A549 (cell line): ENCODE measurements around the gene GDF2. TPM values are rescaled to one million over a fixed set of nuclear protein-coding genes. Genes with fewer than 3 reads are reported as not detected.

Source experiments
- ATAC-seq, 2 experiments: fragments of 200-7000 bp in 1 of 2; fragments of >200 bp in 1 of 2; cut with Nextera tagmentation in 1 of 2; cut with Tn5 transposase in 1 of 2; 3 replicates each; pipeline versions ENCODE4 v1.8.0 to v1.9.1; 2018 to 2020; ENCODE audit warnings: mild to moderate bottlenecking in 1 of 2, moderate library complexity in 1 of 2
- CTCF ChIA-PET: fragments of 300-600 bp; sonication (Branson Sonifier 250); formaldehyde crosslinking; extraction: SDS; loops from one replicate; lab custom pipeline; 2021; ENCODE audit warnings: antibody characterized with exemption, inconsistent platforms; lab: Yijun Ruan, JAX
- POLR2A ChIA-PET: fragments of 350-600 bp; formaldehyde crosslinking; extraction: SDS; loops from one replicate; lab custom pipeline; 2021; ENCODE audit warnings: antibody characterized with exemption, inconsistent platforms; lab: Yijun Ruan, JAX
- DNase-seq, 2 experiments: peaks; one replicate each; pipeline versions ENCODE4 v3.0.0 to v3.0.0-alpha.2; 2011 to 2016; ENCODE audit warnings: low read depth in 1 of 2, low spot score in 1 of 2
- FAIRE-seq: peaks from 2 replicates; lab custom pipeline; 2011; peaks lifted over from hg19 to GRCh38; lab: Jason Lieb, UNC
- H3K27ac ChIP-seq, 2 experiments: fragments of >200 bp; sonication (Bioruptor Twin); formaldehyde crosslinking; 3 replicates each; pipeline ENCODE4 v1.5.1; 2016 to 2017
- H3K4me1 ChIP-seq: fragments of >200 bp; sonication (Bioruptor Twin); formaldehyde crosslinking; 3 replicates; pipeline ENCODE4 v1.6.1; 2016
- H3K4me2 ChIP-seq: fragments of >200 bp; sonication (Bioruptor Twin); formaldehyde crosslinking; 3 replicates; pipeline ENCODE4 v1.6.1; 2016
- H3K4me3 ChIP-seq: fragments of >200 bp; sonication (Bioruptor Twin); formaldehyde crosslinking; 3 replicates; pipeline ENCODE4 v1.5.1; 2016
- H3K9me3 ChIP-seq: fragments of >200 bp; sonication (Bioruptor Twin); formaldehyde crosslinking; 3 replicates; pipeline ENCODE4 v1.6.1; 2016
- CHD4 ChIP-seq: fragments of 200-600 bp; sonication (generic); IDR thresholded peaks from 2 replicates; pipeline ENCODE4 v1.6.1; 2016; ENCODE audit warnings: antibody characterized with exemption, mild to moderate bottlenecking, borderline replicate concordance
- CTCF ChIP-seq: fragments of >200 bp; sonication (Bioruptor Twin); formaldehyde crosslinking; IDR thresholded peaks from 3 replicates; pipeline ENCODE4 v1.5.1; 2016
- EHMT2 ChIP-seq: fragments of 200-600 bp; sonication (generic); IDR thresholded peaks from 2 replicates; pipeline ENCODE4 v1.6.1; 2016; ENCODE audit warnings: antibody characterized with exemption, low read depth, mild to moderate bottlenecking, moderate library complexity
- EP300 ChIP-seq, 2 experiments: fragments of >200 bp; sonication (Bioruptor Twin); formaldehyde crosslinking; IDR thresholded peaks; 2 replicates in 1 of 2; 3 replicates in 1 of 2; pipeline ENCODE4 v1.6.1; 2016 to 2017
- ESRRA ChIP-seq: fragments of 150-350 bp; IDR thresholded peaks from 2 replicates; pipeline ENCODE4 v1.6.1; 2014; ENCODE audit warnings: mild to moderate bottlenecking, low read length, borderline replicate concordance
- FOSL2 ChIP-seq, 2 experiments: fragments of 450-650 bp in 1 of 2; fragments of >200 bp in 1 of 2; sonication (Bioruptor Twin) in 1 of 2; formaldehyde crosslinking; IDR thresholded peaks; 2 replicates each; pipeline versions ENCODE4 v1.5.0 to v1.6.1; 2016 to 2020; ENCODE audit warnings: mild to moderate bottlenecking in 1 of 2, moderate library complexity in 1 of 2
- HDAC2 ChIP-seq: fragments of 200-600 bp; sonication (generic); IDR thresholded peaks from 2 replicates; pipeline ENCODE4 v1.6.1; 2016
- HMGXB4 ChIP-seq: fragments of 250-450 bp; sonication (Bioruptor Pico); IDR thresholded peaks from 2 replicates; pipeline ENCODE4 v1.5.0; 2021; ENCODE audit warnings: mild to moderate bottlenecking, moderate library complexity, borderline replicate concordance
- HOXA7 ChIP-seq: fragments of 250-450 bp; sonication (Bioruptor Pico); IDR thresholded peaks from 2 replicates; pipeline ENCODE4 v1.5.0; 2020; ENCODE audit warnings: mild to moderate bottlenecking, moderate library complexity
- HOXB13 ChIP-seq: fragments of 250-450 bp; sonication (Bioruptor Pico); IDR thresholded peaks from 2 replicates; pipeline ENCODE4 v1.5.0; 2020; ENCODE audit warnings: low read depth, mild to moderate bottlenecking, moderate library complexity
- JUNB ChIP-seq: fragments of >200 bp; sonication (Bioruptor Twin); formaldehyde crosslinking; IDR thresholded peaks from 2 replicates; pipeline ENCODE4 v1.6.1; 2016
- KDM1A ChIP-seq: fragments of 200-600 bp; sonication (generic); IDR thresholded peaks from 2 replicates; pipeline ENCODE4 v1.6.1; 2016; ENCODE audit warnings: low read depth, mild to moderate bottlenecking
- NR3C1 ChIP-seq: fragments of >200 bp; sonication (Bioruptor Twin); formaldehyde crosslinking; IDR thresholded peaks from 3 replicates; pipeline ENCODE4 v1.6.1; 2017
- POLR2AphosphoS2 ChIP-seq: conservative IDR thresholded peaks from 2 replicates; pipeline ENCODE4 v1.6.1; 2012; ENCODE audit warnings: low read length, improper control_type of control experiment, inconsistent platforms
- RCOR1 ChIP-seq: fragments of 150-350 bp; IDR thresholded peaks from 2 replicates; pipeline ENCODE4 v1.6.1; 2014; ENCODE audit warnings: antibody characterized with exemption, low read length, low read depth
- RNF2 ChIP-seq: fragments of 200-600 bp; sonication (generic); IDR thresholded peaks from 2 replicates; pipeline ENCODE4 v1.6.1; 2016; ENCODE audit warnings: low read depth, mild to moderate bottlenecking, antibody characterized with exemption, moderate library complexity, borderline replicate concordance
- ZSCAN20 ChIP-seq: fragments of 250-450 bp; sonication (Bioruptor Pico); IDR thresholded peaks from 2 replicates; pipeline ENCODE4 v1.8.0; 2022; ENCODE audit warnings: mild to moderate bottlenecking, moderate library complexity
- WGBS: methylation state at CpG from one replicate; pipeline ENCODE4 v1.1.6; 2017; ENCODE audit errors: missing lambda C conversion rate; 5-methylcytosine and 5-hydroxymethylcytosine counted together
- polyA plus RNA-seq, 4 experiments: library from polyadenylated mRNA; depleted of rRNA in 3 of 4; stranded (reverse); fragments of >200 nt; fragmentation: RNase III in 1 of 4; extraction: RNeasy Plus Mini Kit Qiagen cat#74134 plus additional on column Dnase treatment in 1 of 4; gene quantifications; 2 replicates in 3 of 4; 3 replicates in 1 of 4; pipeline ENCODE4 v1.2.3, GENCODE V29; 2011 to 2017
- TF ChIP-seq, protein P1 (sequence below): fragments of >200 bp; sonication (Bioruptor Twin); formaldehyde crosslinking; IDR thresholded peaks from 2 replicates; pipeline ENCODE4 v1.6.1; 2016
- TF ChIP-seq, protein P2 (sequence below): IDR thresholded peaks from 2 replicates; pipeline ENCODE4 v1.6.1; 2012; ENCODE audit warnings: low read depth, borderline replicate concordance
- TF ChIP-seq, protein P3 (sequence below): fragments of 450-650 bp; IDR thresholded peaks from 2 replicates; pipeline ENCODE4 v1.6.1; 2014; ENCODE audit warnings: antibody characterized with exemption

Gene GDF2
- polyA plus RNA-seq, 2 of the 4 experiments (the other 2 are of a cell fraction): not detected

DNA sequence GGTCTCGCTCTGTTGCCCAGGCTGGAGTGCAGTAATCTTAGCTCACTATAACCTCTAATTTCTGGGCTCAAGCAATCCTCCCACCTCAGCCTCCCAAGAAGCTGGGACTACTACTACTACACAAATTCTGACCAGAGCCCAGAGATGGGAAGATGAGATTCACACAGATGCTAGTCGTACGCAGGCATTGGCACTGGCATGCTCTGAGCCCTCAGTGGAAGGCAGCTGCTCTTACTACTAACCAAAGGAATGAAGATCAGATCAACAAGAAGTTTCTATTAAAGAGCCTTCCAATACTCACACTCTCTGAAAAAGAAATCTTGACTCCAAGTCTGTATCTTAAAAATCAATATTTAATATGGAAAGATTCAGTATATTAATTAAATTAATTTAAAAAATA lies 10.7 kb downstream of the GDF2 start:
- H3K4me1 ChIP-seq: peaks cover 6% of the 10 kb centered on the region; the same call in 1 of the 3 replicates
- H3K4me2 ChIP-seq: no peak overlapping the region
- 85% methylated on average over 3 of the region's 3 CpGs for WGBS
- TF ChIP-seq ESRRA (no peak), CHD4 (no peak), EHMT2 (no peak), EP300 (IDR thresholded peaks at IDR 0.05) (no peak), POLR2AphosphoS2 (no peak), HMGXB4 (CRISPR knock-in tag) (no peak), HOXB13 (CRISPR knock-in tag) (no peak), HDAC2 (no peak), RNF2 (no peak), RCOR1 (no peak), FOSL2 (IDR thresholded peaks at IDR 0.05) (no peak), FOSL2 (CRISPR knock-in tag; IDR thresholded peaks at IDR 0.05) (no peak)
- TF ChIP-seq, protein P1, sequence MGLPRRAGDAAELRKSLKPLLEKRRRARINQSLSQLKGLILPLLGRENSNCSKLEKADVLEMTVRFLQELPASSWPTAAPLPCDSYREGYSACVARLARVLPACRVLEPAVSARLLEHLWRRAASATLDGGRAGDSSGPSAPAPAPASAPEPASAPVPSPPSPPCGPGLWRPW: no peak
- TF ChIP-seq, protein P2, sequence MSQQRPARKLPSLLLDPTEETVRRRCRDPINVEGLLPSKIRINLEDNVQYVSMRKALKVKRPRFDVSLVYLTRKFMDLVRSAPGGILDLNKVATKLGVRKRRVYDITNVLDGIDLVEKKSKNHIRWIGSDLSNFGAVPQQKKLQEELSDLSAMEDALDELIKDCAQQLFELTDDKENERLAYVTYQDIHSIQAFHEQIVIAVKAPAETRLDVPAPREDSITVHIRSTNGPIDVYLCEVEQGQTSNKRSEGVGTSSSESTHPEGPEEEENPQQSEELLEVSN: no peak
- TF ChIP-seq, all 56 proteins: peak for 0
- ChIA-PET CTCF (interaction anchor here (1.0 to 3.2 kb wide), 5 partner anchors 7 to 309 kb away, joined by 3 to 11 read pairs (median 4); no protein-coding TSS in a partner anchor), POLR2A (no interaction called here)
- DNase-seq (no peak), ATAC-seq (no peak), FAIRE-seq (no peak)
- no peak overlapping the region for H3K4me3 ChIP-seq
- H3K9me3 ChIP-seq: no peaks in the 10 kb centered on the region
- no peak overlapping the region for H3K27ac ChIP-seq

GRCh38 chr10:47333532-47333931 lies 11.3 kb downstream of the GDF2 start:
- DNase-seq (no peak), FAIRE-seq (no peak), ATAC-seq (no peak)
- TF ChIP-seq KDM1A: no peak
- no peak for TF ChIP-seq NR3C1
- no peak for TF ChIP-seq HOXA7 (CRISPR knock-in tag)
- TF ChIP-seq, protein P3, sequence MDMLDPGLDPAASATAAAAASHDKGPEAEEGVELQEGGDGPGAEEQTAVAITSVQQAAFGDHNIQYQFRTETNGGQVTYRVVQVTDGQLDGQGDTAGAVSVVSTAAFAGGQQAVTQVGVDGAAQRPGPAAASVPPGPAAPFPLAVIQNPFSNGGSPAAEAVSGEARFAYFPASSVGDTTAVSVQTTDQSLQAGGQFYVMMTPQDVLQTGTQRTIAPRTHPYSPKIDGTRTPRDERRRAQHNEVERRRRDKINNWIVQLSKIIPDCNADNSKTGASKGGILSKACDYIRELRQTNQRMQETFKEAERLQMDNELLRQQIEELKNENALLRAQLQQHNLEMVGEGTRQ: no peak
- TF ChIP-seq CTCF: no peak
- TF ChIP-seq JUNB: no peak
- TF ChIP-seq POLR2AphosphoS2: no peak
- no peak for TF ChIP-seq ZSCAN20 (CRISPR knock-in tag)
- TF ChIP-seq, protein P2: no peak
- H3K4me1 ChIP-seq: peaks cover 6% of the 10 kb centered on the region; the same call in 1 of the 3 replicates
- H3K9me3 ChIP-seq: no peaks in the 10 kb centered on the region
- 15% methylated on average over 6 of the region's 6 CpGs for WGBS
- POLR2A ChIA-PET: no interaction called here
- CTCF ChIA-PET: interaction anchor here (1.0 to 1.9 kb wide), 3 partner anchors 9 to 22 kb away, joined by 4 to 11 read pairs (median 4); no protein-coding TSS in a partner anchor
- no peak overlapping the region for H3K27ac ChIP-seq
- no peak overlapping the region for H3K4me3 ChIP-seq
- H3K4me2 ChIP-seq: no peak overlapping the region
